ENCODE results near the gene CFAP221.

CFAP221 gene

GRCh38 chr2:119699016-119699606, 154.9 kb downstream of the CFAP221 start:
- DNase-seq (ENCODE audit: low read depth in 2 of 2) = no peak

DNA sequence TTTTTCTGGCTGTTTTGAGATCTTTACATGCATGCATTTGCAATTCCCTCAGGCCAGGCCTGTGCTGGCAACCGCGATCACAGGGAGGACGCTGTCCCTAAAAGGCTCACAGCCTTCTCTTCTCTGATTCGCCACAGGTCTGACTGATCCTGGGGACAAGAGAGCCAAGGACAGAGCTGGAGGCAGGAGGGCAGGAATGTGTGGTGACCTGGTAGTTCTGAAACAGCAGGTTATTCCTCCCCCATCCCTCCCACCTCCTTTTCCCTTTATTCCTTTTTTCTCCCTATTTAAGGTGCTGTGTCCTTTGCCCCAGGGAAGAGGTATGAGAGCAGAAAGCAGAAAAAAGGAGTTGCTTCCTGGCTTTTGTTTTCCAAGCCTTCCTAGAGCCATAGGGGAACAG, 156.6 kb downstream of the CFAP221 start:
- no peak for DNase-seq (ENCODE audit: low read depth in 2 of 2)

DNA sequence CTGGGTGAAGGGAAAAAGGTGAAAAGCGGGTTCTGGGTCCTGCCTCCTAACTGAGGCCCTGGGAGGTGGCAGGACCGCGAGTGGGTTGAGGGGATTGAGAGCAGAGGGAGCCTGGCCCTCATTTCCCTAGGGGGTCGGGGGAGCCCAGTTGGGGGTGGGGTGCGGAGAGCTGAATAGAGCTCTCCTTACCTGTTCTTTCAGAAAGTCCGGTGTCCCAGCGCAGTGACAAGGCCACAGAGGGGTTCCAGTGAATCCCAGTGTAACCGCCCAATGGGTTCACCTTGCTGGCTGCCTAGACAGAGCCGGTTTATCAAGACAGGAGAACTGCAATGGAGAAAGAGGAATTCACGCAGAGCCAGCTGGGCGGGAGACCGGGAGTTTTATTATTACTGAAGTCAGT, 157.1 kb downstream of the CFAP221 start:
- DNase-seq (ENCODE audit: low read depth in 2 of 2) = no peak

GRCh38 chr2:119702203-119702917, 158.1 kb downstream of the CFAP221 start:
- DNase-seq (ENCODE audit: low read depth in 2 of 2) = no peak

DNA sequence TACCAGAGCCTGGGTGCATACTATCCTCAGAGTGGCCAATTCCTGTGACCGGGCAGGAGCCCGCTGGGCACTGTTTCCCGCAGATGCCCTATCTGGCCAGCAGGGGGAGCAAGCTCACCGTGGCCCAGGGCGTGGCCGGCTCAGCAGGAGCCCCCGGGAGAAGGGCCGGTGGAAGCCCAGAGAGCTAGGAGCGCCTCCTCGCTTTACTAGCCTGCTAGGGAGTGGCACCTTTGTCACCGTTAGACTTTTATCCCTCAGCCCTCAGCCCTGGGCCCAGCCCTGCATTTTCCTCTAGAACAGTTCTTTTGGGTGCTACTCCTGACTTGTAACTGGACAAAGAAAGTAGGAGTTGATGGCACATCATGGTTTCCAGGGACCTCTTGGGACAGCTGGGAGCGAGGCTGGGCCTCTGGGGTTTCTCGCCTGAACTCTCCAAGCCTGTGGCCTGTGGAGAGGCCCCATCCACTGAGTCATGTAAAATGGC, 158.7 kb downstream of the CFAP221 start:
- peak; percentile 32 to 41 for DNase-seq (ENCODE audit: low read depth in 2 of 2)

DNA sequence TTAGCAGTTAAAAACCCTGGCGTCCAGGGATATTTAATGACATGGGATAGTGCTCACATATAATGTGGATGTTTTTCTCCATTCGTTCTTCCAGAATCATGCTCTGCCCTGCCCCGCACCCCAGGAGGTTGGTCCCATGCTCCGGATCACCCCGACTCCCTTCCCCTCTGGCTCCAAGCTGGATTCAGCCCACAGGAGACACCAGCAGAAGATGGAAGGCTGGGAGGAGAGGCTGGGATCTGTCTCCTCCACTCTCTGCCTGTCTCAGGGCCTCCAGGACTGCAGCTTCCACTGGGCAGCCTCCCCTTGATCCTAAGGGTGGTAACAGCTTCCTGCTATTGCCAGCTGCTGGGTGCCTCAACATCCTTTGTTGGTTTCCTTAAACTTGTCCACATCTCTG, 159.3 kb downstream of the CFAP221 start:
- no peak for DNase-seq (ENCODE audit: low read depth in 2 of 2)

DNA sequence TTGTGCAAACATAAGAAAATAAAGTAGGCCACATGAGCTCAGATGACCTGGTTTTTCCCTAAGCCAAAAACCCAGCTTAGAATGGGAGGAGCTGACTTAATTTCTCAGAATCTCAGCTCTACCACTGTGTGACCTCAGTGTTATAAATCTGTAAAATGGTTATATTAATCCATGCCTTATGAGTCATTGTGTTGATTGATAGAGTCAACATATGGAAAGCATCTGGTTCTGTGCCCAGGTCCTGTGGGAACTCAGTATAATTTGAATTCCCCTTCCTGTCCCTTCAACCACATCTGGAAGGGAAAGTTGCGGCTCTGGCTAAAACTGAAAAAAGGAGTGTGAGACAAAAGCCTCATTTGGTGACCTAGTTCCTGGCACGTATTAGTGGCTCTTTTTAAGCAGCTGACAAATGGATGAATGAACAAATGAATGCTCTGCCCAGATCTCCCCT, 160.4 kb downstream of the CFAP221 start:
- no peak for DNase-seq (ENCODE audit: low read depth in 2 of 2)

- no peak for DNase-seq (ENCODE audit: low read depth in 2 of 2)
Observed at GRCh38 chr2:119706221-119706620, 162.0 kb downstream of the CFAP221 start.

All from stimulated activated CD8-positive, alpha-beta memory T cell treated with anti-CD3 and anti-CD28 coated beads, Interleukin-7, amount 100 ng/mL, for 1 hour (primary cell).